HEK293 (cell line): ENCODE results near the gene FGF12.

Source experiments
- PATZ1 ChIP-seq: fragments of 450-650 bp; formaldehyde crosslinking; IDR thresholded peaks from 2 replicates; pipeline ENCODE4 v1.5.1; 2016; ENCODE audit warnings: missing biosample characterization, missing genetic modification characterization
- SCRT1 ChIP-seq: fragments of 450-650 bp; formaldehyde crosslinking; IDR thresholded peaks from 2 replicates; pipeline ENCODE4 v1.5.1; 2016; ENCODE audit warnings: missing biosample characterization, missing genetic modification characterization, borderline replicate concordance
- SETDB1 ChIP-seq: IDR thresholded peaks from one replicate; pipeline ENCODE4 v1.6.1; 2017; ENCODE audit warnings: mild to moderate bottlenecking, low read length, moderate library complexity, mixed read lengths; ENCODE audit not compliant: insufficient read length
- SP3 ChIP-seq: fragments of 450-650 bp; formaldehyde crosslinking; IDR thresholded peaks from 2 replicates; pipeline ENCODE4 v1.5.1; 2016; ENCODE audit warnings: missing biosample characterization, missing genetic modification characterization
- WT1 ChIP-seq: fragments of 450-650 bp; formaldehyde crosslinking; IDR thresholded peaks from 2 replicates; pipeline ENCODE4 v1.5.1; 2016; ENCODE audit warnings: missing biosample characterization, missing genetic modification characterization
- YY1 ChIP-seq: fragments of 450-650 bp; formaldehyde crosslinking; IDR thresholded peaks from 2 replicates; pipeline ENCODE4 v1.5.1; 2018; ENCODE audit warnings: missing biosample characterization, missing genetic modification characterization
- ZBTB1 ChIP-seq: fragments of 450-650 bp; formaldehyde crosslinking; IDR thresholded peaks from 2 replicates; pipeline ENCODE4 v1.5.1; 2016; ENCODE audit warnings: missing biosample characterization, missing genetic modification characterization
- ZBTB17 ChIP-seq: fragments of 450-650 bp; formaldehyde crosslinking; IDR thresholded peaks from 2 replicates; pipeline ENCODE4 v1.5.1; 2016; ENCODE audit warnings: missing biosample characterization, missing genetic modification characterization
- ZBTB6 ChIP-seq: fragments of 450-650 bp; formaldehyde crosslinking; IDR thresholded peaks from 2 replicates; pipeline ENCODE4 v1.5.1; 2017; ENCODE audit warnings: missing biosample characterization, missing genetic modification characterization
- ZBTB8A ChIP-seq: fragments of 450-650 bp; formaldehyde crosslinking; IDR thresholded peaks from 2 replicates; pipeline ENCODE4 v1.5.1; 2016; ENCODE audit warnings: missing biosample characterization, missing genetic modification characterization
- ZFP69B ChIP-seq: fragments of 450-650 bp; formaldehyde crosslinking; IDR thresholded peaks from 2 replicates; pipeline ENCODE4 v1.5.1; 2016; ENCODE audit warnings: missing biosample characterization, missing genetic modification characterization
- ZNF146 ChIP-seq: fragments of 450-650 bp; formaldehyde crosslinking; IDR thresholded peaks from 2 replicates; pipeline ENCODE4 v1.5.1; 2016; ENCODE audit warnings: missing biosample characterization, missing genetic modification characterization
- ZNF366 ChIP-seq: fragments of 450-650 bp; formaldehyde crosslinking; conservative IDR thresholded peaks from 2 replicates; pipeline ENCODE4 v1.5.1; 2016; ENCODE audit warnings: missing biosample characterization, missing genetic modification characterization
- ZNF416 ChIP-seq: fragments of 450-650 bp; formaldehyde crosslinking; IDR thresholded peaks from 2 replicates; pipeline ENCODE4 v1.5.1; 2016; ENCODE audit warnings: missing biosample characterization, missing genetic modification characterization
- ZNF423 ChIP-seq: fragments of 450-650 bp; formaldehyde crosslinking; IDR thresholded peaks from 2 replicates; pipeline ENCODE4 v1.5.1; 2016; ENCODE audit warnings: missing biosample characterization, missing genetic modification characterization
- ZNF544 ChIP-seq: fragments of 450-650 bp; formaldehyde crosslinking; IDR thresholded peaks from 2 replicates; pipeline ENCODE4 v1.5.0; 2017; ENCODE audit warnings: missing biosample characterization, missing genetic modification characterization
- ZNF580 ChIP-seq: fragments of 450-650 bp; formaldehyde crosslinking; IDR thresholded peaks from 2 replicates; pipeline ENCODE4 v1.5.1; 2016; ENCODE audit warnings: missing biosample characterization, missing genetic modification characterization
- ZNF600 ChIP-seq: fragments of 450-650 bp; formaldehyde crosslinking; IDR thresholded peaks from 2 replicates; pipeline ENCODE4 v1.5.1; 2016; ENCODE audit warnings: missing biosample characterization, missing genetic modification characterization
- ZNF664 ChIP-seq: fragments of 450-650 bp; formaldehyde crosslinking; IDR thresholded peaks from 2 replicates; pipeline ENCODE4 v1.5.1; 2016; ENCODE audit warnings: missing biosample characterization, missing genetic modification characterization
- ZNF670 ChIP-seq: fragments of 450-650 bp; formaldehyde crosslinking; IDR thresholded peaks from 2 replicates; pipeline ENCODE4 v1.5.1; 2016; ENCODE audit warnings: missing biosample characterization, missing genetic modification characterization, low read depth
- ZNF777 ChIP-seq: fragments of 450-650 bp; formaldehyde crosslinking; IDR thresholded peaks from 2 replicates; pipeline ENCODE4 v1.5.1; 2017; ENCODE audit warnings: missing biosample characterization, missing genetic modification characterization, borderline replicate concordance
- TF ChIP-seq, protein P1 (sequence below): fragments of 450-650 bp; formaldehyde crosslinking; IDR thresholded peaks from 2 replicates; pipeline ENCODE4 v1.5.1; 2016; ENCODE audit warnings: missing biosample characterization, missing genetic modification characterization
- TF ChIP-seq, protein P2 (sequence below): fragments of 450-650 bp; formaldehyde crosslinking; IDR thresholded peaks from 2 replicates; pipeline ENCODE4 v1.5.1; 2016; ENCODE audit warnings: missing biosample characterization, missing genetic modification characterization, low read depth
- TF ChIP-seq, protein P3 (sequence below): fragments of 450-650 bp; formaldehyde crosslinking; IDR thresholded peaks from 2 replicates; pipeline ENCODE4 v1.5.1; 2017; ENCODE audit warnings: missing biosample characterization, missing genetic modification characterization
- TF ChIP-seq, protein P4 (sequence below): fragments of 450-650 bp; formaldehyde crosslinking; IDR thresholded peaks from 2 replicates; pipeline ENCODE4 v1.5.1; 2016; ENCODE audit warnings: missing biosample characterization, missing genetic modification characterization

The FGF12 gene

DNA sequence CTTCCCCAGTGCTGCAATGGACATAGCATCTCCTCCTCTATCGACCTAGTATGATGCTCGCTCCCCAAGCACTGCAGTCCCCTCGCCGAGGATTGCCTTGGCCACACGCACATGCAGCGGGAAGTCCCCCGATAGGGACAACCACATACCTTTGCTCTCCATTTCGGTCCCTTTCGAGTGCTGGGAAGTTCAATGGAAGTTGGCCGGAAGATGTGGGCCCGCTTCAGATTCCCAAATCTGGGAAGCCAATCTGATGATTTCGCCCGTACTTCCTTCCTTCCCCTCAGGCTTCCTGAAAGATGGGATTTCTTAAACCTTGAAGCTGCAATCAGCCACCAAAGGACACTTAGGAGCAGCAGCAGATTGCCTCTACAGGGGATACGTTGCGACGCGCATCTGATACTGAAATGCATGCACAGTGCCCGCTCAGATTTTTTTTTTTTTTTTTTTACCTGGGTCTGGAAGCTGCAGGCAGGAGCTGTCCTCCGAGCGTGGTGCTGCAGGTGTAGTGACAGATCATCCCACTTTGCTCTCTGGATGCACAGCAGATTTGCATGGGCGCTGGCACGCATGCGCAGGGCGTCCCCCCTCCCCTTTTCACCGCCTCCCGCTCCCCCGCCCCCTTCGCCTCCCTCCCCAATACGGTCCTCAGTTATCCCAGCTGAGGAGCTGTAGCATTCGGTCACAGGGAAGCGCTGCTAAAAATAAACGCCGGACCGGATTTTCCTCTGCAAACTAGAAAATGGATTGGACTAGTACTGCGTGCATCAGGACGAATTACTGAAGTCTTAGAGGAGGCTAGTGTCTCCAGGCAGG is at the start of gene FGF12 (continued):
- TF ChIP-seq ZBTB17 (tag by site-specific recombination): peak; percentile 86
- TF ChIP-seq ZNF366 (tag by site-specific recombination): no peak
- no peak for TF ChIP-seq ZNF544 (tag by site-specific recombination)
- TF ChIP-seq, protein P1, sequence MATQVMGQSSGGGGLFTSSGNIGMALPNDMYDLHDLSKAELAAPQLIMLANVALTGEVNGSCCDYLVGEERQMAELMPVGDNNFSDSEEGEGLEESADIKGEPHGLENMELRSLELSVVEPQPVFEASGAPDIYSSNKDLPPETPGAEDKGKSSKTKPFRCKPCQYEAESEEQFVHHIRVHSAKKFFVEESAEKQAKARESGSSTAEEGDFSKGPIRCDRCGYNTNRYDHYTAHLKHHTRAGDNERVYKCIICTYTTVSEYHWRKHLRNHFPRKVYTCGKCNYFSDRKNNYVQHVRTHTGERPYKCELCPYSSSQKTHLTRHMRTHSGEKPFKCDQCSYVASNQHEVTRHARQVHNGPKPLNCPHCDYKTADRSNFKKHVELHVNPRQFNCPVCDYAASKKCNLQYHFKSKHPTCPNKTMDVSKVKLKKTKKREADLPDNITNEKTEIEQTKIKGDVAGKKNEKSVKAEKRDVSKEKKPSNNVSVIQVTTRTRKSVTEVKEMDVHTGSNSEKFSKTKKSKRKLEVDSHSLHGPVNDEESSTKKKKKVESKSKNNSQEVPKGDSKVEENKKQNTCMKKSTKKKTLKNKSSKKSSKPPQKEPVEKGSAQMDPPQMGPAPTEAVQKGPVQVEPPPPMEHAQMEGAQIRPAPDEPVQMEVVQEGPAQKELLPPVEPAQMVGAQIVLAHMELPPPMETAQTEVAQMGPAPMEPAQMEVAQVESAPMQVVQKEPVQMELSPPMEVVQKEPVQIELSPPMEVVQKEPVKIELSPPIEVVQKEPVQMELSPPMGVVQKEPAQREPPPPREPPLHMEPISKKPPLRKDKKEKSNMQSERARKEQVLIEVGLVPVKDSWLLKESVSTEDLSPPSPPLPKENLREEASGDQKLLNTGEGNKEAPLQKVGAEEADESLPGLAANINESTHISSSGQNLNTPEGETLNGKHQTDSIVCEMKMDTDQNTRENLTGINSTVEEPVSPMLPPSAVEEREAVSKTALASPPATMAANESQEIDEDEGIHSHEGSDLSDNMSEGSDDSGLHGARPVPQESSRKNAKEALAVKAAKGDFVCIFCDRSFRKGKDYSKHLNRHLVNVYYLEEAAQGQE (tag by site-specific recombination): peak; percentile 98
- no peak for TF ChIP-seq ZNF580 (tag by site-specific recombination)
- TF ChIP-seq WT1 (tag by site-specific recombination): no peak
- no peak for TF ChIP-seq ZBTB1 (tag by site-specific recombination)
- TF ChIP-seq, protein P2, sequence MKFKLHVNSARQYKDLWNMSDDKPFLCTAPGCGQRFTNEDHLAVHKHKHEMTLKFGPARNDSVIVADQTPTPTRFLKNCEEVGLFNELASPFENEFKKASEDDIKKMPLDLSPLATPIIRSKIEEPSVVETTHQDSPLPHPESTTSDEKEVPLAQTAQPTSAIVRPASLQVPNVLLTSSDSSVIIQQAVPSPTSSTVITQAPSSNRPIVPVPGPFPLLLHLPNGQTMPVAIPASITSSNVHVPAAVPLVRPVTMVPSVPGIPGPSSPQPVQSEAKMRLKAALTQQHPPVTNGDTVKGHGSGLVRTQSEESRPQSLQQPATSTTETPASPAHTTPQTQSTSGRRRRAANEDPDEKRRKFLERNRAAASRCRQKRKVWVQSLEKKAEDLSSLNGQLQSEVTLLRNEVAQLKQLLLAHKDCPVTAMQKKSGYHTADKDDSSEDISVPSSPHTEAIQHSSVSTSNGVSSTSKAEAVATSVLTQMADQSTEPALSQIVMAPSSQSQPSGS (tag by site-specific recombination): no peak
- TF ChIP-seq ZFP69B (tag by site-specific recombination): peak; percentile 43; the same call in 1 of the 2 replicates
- TF ChIP-seq PATZ1: peak; percentile 28; the same call in 1 of the 2 replicates
- no peak for TF ChIP-seq SETDB1
- no peak for TF ChIP-seq ZNF423 (tag by site-specific recombination)
- TF ChIP-seq, protein P3, sequence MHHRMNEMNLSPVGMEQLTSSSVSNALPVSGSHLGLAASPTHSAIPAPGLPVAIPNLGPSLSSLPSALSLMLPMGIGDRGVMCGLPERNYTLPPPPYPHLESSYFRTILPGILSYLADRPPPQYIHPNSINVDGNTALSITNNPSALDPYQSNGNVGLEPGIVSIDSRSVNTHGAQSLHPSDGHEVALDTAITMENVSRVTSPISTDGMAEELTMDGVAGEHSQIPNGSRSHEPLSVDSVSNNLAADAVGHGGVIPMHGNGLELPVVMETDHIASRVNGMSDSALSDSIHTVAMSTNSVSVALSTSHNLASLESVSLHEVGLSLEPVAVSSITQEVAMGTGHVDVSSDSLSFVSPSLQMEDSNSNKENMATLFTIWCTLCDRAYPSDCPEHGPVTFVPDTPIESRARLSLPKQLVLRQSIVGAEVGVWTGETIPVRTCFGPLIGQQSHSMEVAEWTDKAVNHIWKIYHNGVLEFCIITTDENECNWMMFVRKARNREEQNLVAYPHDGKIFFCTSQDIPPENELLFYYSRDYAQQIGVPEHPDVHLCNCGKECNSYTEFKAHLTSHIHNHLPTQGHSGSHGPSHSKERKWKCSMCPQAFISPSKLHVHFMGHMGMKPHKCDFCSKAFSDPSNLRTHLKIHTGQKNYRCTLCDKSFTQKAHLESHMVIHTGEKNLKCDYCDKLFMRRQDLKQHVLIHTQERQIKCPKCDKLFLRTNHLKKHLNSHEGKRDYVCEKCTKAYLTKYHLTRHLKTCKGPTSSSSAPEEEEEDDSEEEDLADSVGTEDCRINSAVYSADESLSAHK (tag by site-specific recombination): no peak
- TF ChIP-seq, protein P4, sequence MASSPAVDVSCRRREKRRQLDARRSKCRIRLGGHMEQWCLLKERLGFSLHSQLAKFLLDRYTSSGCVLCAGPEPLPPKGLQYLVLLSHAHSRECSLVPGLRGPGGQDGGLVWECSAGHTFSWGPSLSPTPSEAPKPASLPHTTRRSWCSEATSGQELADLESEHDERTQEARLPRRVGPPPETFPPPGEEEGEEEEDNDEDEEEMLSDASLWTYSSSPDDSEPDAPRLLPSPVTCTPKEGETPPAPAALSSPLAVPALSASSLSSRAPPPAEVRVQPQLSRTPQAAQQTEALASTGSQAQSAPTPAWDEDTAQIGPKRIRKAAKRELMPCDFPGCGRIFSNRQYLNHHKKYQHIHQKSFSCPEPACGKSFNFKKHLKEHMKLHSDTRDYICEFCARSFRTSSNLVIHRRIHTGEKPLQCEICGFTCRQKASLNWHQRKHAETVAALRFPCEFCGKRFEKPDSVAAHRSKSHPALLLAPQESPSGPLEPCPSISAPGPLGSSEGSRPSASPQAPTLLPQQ (tag by site-specific recombination): 0 out of 2 replicates have a peak, but pooled peaks have one; percentile 47
- TF ChIP-seq SP3 (tag by site-specific recombination): 0 out of 2 replicates have a peak, but pooled peaks have one; percentile 18
- no peak for TF ChIP-seq ZNF664 (tag by site-specific recombination)
- peak; percentile 90 for TF ChIP-seq ZNF600
- no peak for TF ChIP-seq SCRT1 (tag by site-specific recombination)
- no peak for TF ChIP-seq ZNF670 (tag by site-specific recombination)
- TF ChIP-seq ZBTB8A: no peak
- TF ChIP-seq YY1 (tag by site-specific recombination): no peak
- no peak for TF ChIP-seq ZBTB6 (tag by site-specific recombination)
- no peak for TF ChIP-seq ZNF146 (tag by site-specific recombination)
- TF ChIP-seq ZNF416: no peak
- no peak for TF ChIP-seq ZNF777 (tag by site-specific recombination)
